Osteocyte (in vitro differentiated cells): ENCODE data around the gene USP14. TPM values are rescaled to one million over a fixed set of nuclear protein-coding genes. Genes with fewer than 3 reads are reported as not detected.

Experiments used
- DNase-seq: peaks from one replicate; pipeline ENCODE4 v3.0.0; 2021; ENCODE audit warnings: mixed read lengths; ENCODE audit not compliant: unreplicated experiment; ENCODE audit errors: extremely low spot score
- H3K27ac Mint-ChIP-seq: one replicate; pipeline ENCODE4 v1.8.0; 2021; ENCODE audit warnings: mild to moderate bottlenecking, mixed read lengths; ENCODE audit not compliant: unreplicated experiment
- H3K27me3 Mint-ChIP-seq: one replicate; pipeline ENCODE4 v1.8.0; 2021; ENCODE audit warnings: mixed read lengths; ENCODE audit not compliant: unreplicated experiment
- H3K36me3 Mint-ChIP-seq: one replicate; pipeline ENCODE4 v1.8.0; 2021; ENCODE audit warnings: mixed read lengths; ENCODE audit not compliant: unreplicated experiment
- H3K4me1 Mint-ChIP-seq: one replicate; pipeline ENCODE4 v1.8.0; 2021; ENCODE audit warnings: mixed read lengths; ENCODE audit not compliant: unreplicated experiment
- H3K4me3 Mint-ChIP-seq: one replicate; pipeline ENCODE4 v1.8.0; 2021; ENCODE audit warnings: mild to moderate bottlenecking, moderate library complexity, mixed read lengths; ENCODE audit not compliant: unreplicated experiment
- H3K9me3 Mint-ChIP-seq: one replicate; pipeline ENCODE4 v1.8.0; 2021; ENCODE audit warnings: mixed read lengths; ENCODE audit not compliant: unreplicated experiment
- total RNA-seq: library from RNA; stranded (reverse); gene quantifications from 2 replicates; pipeline ENCODE4 v1.2.1, GENCODE V29; 2021
- TF ChIP-seq, protein P1 (sequence below): fragments of 200-600 bp; sonication (generic); IDR thresholded peaks from 2 replicates; pipeline ENCODE4 v1.5.0; 2021; ENCODE audit warnings: antibody characterized with exemption, mild to moderate bottlenecking, moderate library complexity

USP14 gene
- total RNA-seq, 1 donor from 2014 or later, result 59.7 TPM

DNA sequence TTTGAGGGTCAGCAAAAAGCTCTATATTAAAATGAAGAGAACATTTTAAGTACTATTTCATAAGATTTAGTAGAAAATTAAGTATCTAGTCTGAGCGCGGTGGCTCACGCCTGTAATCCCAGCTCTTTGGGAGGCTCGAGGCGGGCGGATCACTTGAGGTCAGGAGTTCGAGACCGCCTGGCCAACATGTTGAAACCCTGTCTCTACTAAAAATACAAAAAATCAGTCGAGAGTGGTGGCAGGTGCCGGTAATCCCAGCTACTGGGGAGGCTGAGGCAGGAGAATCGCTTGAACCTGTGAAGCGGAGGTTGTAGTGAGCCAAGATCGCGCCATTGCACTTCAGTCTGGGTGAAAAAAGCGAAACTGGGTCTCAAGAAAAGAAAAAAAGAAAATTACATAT lies 1.6 kb downstream of the USP14 start:
- H3K27me3 Mint-ChIP-seq, result no peaks in the 10 kb centered on the region
- peaks cover 9% of the 10 kb centered on the region for H3K36me3 Mint-ChIP-seq
- H3K9me3 Mint-ChIP-seq, result no peaks in the 10 kb centered on the region
- peak overlapping the region; percentile 23 for H3K27ac Mint-ChIP-seq
- H3K4me3 Mint-ChIP-seq, result peak overlapping the region; percentile 91
- DNase-seq, result no peak
- H3K4me1 Mint-ChIP-seq, result peaks cover 22% of the 10 kb centered on the region
- TF ChIP-seq, protein P1, sequence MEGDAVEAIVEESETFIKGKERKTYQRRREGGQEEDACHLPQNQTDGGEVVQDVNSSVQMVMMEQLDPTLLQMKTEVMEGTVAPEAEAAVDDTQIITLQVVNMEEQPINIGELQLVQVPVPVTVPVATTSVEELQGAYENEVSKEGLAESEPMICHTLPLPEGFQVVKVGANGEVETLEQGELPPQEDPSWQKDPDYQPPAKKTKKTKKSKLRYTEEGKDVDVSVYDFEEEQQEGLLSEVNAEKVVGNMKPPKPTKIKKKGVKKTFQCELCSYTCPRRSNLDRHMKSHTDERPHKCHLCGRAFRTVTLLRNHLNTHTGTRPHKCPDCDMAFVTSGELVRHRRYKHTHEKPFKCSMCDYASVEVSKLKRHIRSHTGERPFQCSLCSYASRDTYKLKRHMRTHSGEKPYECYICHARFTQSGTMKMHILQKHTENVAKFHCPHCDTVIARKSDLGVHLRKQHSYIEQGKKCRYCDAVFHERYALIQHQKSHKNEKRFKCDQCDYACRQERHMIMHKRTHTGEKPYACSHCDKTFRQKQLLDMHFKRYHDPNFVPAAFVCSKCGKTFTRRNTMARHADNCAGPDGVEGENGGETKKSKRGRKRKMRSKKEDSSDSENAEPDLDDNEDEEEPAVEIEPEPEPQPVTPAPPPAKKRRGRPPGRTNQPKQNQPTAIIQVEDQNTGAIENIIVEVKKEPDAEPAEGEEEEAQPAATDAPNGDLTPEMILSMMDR, result no peak

- H3K4me1 Mint-ChIP-seq, result peaks cover 22% of the 10 kb centered on the region
- TF ChIP-seq, protein P1, result no peak
- no peak overlapping the region for H3K4me3 Mint-ChIP-seq
- no peak for DNase-seq
- H3K27me3 Mint-ChIP-seq, result no peaks in the 10 kb centered on the region
- no peaks in the 10 kb centered on the region for H3K9me3 Mint-ChIP-seq
- H3K27ac Mint-ChIP-seq, result no peak overlapping the region
- H3K36me3 Mint-ChIP-seq, result peaks cover 15% of the 10 kb centered on the region
Measured at GRCh38 chr18:160831-161570, 2.6 kb downstream of the USP14 start.

DNA sequence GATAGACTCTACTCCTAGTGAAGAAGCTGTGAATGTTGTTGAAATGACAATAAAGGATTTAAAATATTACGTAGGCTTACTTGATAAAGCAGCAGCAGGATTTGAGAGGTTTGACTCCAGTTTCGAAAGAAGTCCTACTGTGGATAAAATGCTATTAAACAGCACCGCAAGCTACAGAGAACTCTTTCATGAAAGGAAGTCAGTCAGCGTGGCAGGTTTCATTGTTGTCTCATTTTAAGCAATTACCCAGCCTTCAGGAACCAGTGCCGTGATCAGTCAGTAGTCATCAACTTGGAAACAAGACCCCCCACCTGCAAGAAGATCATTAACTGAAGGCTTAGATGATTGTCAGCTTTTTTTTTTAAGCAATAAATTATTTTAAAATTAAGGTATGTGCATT lies 14.0 kb downstream of the USP14 start:
- peaks cover 2% of the 10 kb centered on the region for H3K4me1 Mint-ChIP-seq
- no peaks in the 10 kb centered on the region for H3K27me3 Mint-ChIP-seq
- TF ChIP-seq, protein P1, result no peak
- H3K4me3 Mint-ChIP-seq, result no peak overlapping the region
- H3K36me3 Mint-ChIP-seq, result peaks cover 30% of the 10 kb centered on the region
- no peak overlapping the region for H3K27ac Mint-ChIP-seq
- no peak for DNase-seq
- no peaks in the 10 kb centered on the region for H3K9me3 Mint-ChIP-seq

DNA sequence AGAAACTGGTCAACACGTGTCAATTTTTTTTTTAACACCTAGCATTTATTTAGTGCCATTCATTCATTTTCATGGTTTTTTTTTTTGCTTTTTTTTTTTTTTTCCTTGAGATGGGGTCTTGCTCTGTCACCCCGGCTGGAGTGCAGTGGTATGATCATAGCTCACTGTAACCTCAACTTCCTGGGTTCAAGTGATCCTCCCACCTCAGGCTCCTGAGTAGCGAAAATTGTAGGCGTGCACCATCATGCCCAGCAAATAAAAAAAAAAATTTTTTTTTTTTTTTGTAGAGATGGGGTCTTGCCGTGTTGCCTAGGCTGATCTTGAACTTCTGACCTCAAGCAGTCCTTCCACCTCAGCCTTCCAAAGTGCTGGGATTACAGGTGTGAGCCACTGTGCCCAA lies 21.1 kb downstream of the USP14 start:
- H3K27ac Mint-ChIP-seq, result no peak overlapping the region
- no peak for DNase-seq
- H3K36me3 Mint-ChIP-seq, result peaks cover 22% of the 10 kb centered on the region
- H3K27me3 Mint-ChIP-seq, result no peaks in the 10 kb centered on the region
- TF ChIP-seq, protein P1, result no peak
- H3K4me1 Mint-ChIP-seq, result peaks cover 19% of the 10 kb centered on the region
- no peaks in the 10 kb centered on the region for H3K9me3 Mint-ChIP-seq
- H3K4me3 Mint-ChIP-seq, result no peak overlapping the region

DNA sequence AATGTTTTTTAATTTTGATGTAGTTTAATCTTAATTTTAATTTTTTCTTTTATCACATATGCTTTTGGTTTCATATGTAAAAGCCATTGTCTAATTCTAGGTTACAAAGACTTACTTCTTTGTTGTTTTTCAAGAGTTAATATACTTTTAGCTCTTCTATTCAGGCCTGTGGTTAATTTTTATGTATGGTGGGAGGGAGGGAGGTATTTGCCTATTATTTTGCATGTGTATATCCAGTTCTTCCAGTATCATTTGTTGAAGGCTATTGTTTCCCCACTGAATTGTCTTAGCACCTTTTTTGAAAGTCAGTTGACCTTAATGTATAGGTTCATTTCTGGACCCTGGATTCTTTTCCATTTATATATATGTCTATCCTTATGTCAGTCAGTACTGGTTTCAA lies 23.4 kb downstream of the USP14 start:
- Mint-ChIP-seq H3K9me3 (no peaks in the 10 kb centered on the region), H3K36me3 (peaks cover 25% of the 10 kb centered on the region), H3K27ac (no peak overlapping the region), H3K4me1 (peaks cover 23% of the 10 kb centered on the region), H3K27me3 (no peaks in the 10 kb centered on the region), H3K4me3 (no peak overlapping the region)
- TF ChIP-seq, protein P1, result no peak
- DNase-seq, result no peak
